Measurements from ENCODE around the gene BMPR1B.

The BMPR1B gene

GRCh38 chr4:94897023-94897422 lies 139.3 kb downstream of the BMPR1B start:
- H3K79me1 ChIP-seq (ENCODE audit: low read depth, low read length): no peaks in the 10 kb centered on the region
- no peak for DNase-seq (ENCODE audit: low spot score)
- H3K9ac ChIP-seq (ENCODE audit: low read depth, low read length, poor library complexity): no peak overlapping the region
- no peak overlapping the region for H2BK15ac ChIP-seq (ENCODE audit: low read length)
- no peaks in the 10 kb centered on the region for H3K27me3 ChIP-seq (ENCODE audit: control insufficient read depth in 3 of 3, insufficient read depth in 3 of 3, low read depth in 1 of 3, low read length in 3 of 3)
- H2BK120ac ChIP-seq (ENCODE audit: low read depth, low read length): no peak overlapping the region
- H2AK5ac ChIP-seq (ENCODE audit: low read depth, low read length): no peak overlapping the region
- no peak overlapping the region for H3K4me3 ChIP-seq (ENCODE audit: low read length in 2 of 2)
- H2BK12ac ChIP-seq (ENCODE audit: low read length): no peak overlapping the region
- no peaks in the 10 kb centered on the region for H3K9me3 ChIP-seq (replicated peaks in 1 of 2; ENCODE audit: control insufficient read depth in 2 of 2, insufficient read depth in 1 of 2, low read depth in 1 of 2, low read length in 2 of 2)
- no peak overlapping the region for H3K18ac ChIP-seq (ENCODE audit: low read length)
- H3K27ac ChIP-seq (replicated peaks; ENCODE audit: low read length): no peak overlapping the region
- no peak overlapping the region for H3K23ac ChIP-seq (ENCODE audit: low read depth, low read length, poor library complexity)
- no peak overlapping the region for H4K91ac ChIP-seq (ENCODE audit: low read depth, low read length, poor library complexity)
- H4K8ac ChIP-seq (ENCODE audit: low read depth, low read length): no peak overlapping the region
- H3K4me2 ChIP-seq (ENCODE audit: insufficient read depth, low read length, poor library complexity, severe bottlenecking): no peak overlapping the region
- no peak overlapping the region for H2AFZ ChIP-seq (ENCODE audit: low read length)
- H2BK5ac ChIP-seq (ENCODE audit: low read length): no peak overlapping the region
- no CpG with 5 or more reads among the region's 7 CpGs for WGBS, 2 donors (ENCODE audit: extremely low coverage in 2 of 2, insufficient read length in 2 of 2, insufficient replicate concordance in 1 of 2)
- H3K14ac ChIP-seq (ENCODE audit: low read length): no peak overlapping the region
- peaks cover 2 to 9% of the 10 kb centered on the region in 2 donors for H3K4me1 ChIP-seq (ENCODE audit: control insufficient read depth in 2 of 2, insufficient read depth in 1 of 2, low read depth in 1 of 2, low read length in 2 of 2)
- no peak overlapping the region for H3K4ac ChIP-seq (ENCODE audit: low read length)
- H3K36me3 ChIP-seq (replicated peaks in 1 of 2; ENCODE audit: control insufficient read depth in 2 of 2, insufficient read depth in 2 of 2, low read length in 2 of 2): peaks cover 0 to 4% of the 10 kb centered on the region in 2 donors

GRCh38 chr4:94905511-94905910 lies 147.8 kb downstream of the BMPR1B start:
- DNase-seq (ENCODE audit: low spot score): no peak
- Histone ChIP-seq H3K4me3 (ENCODE audit: low read length in 2 of 2) (no peak overlapping the region), H2AK5ac (ENCODE audit: low read depth, low read length) (no peak overlapping the region), H3K23ac (ENCODE audit: low read depth, low read length, poor library complexity) (no peak overlapping the region), H2BK15ac (ENCODE audit: low read length) (no peak overlapping the region), H3K4ac (ENCODE audit: low read length) (no peak overlapping the region), H2AFZ (ENCODE audit: low read length) (no peak overlapping the region), H3K27me3 (ENCODE audit: control insufficient read depth in 3 of 3, insufficient read depth in 3 of 3, low read depth in 1 of 3, low read length in 3 of 3) (no peaks in the 10 kb centered on the region), H3K9ac (ENCODE audit: low read depth, low read length, poor library complexity) (no peak overlapping the region), H2BK5ac (ENCODE audit: low read length) (no peak overlapping the region), H3K18ac (ENCODE audit: low read length) (no peak overlapping the region), H4K8ac (ENCODE audit: low read depth, low read length) (no peak overlapping the region), H4K91ac (ENCODE audit: low read depth, low read length, poor library complexity) (no peak overlapping the region), H3K9me3 (replicated peaks in 1 of 2; ENCODE audit: control insufficient read depth in 2 of 2, insufficient read depth in 1 of 2, low read depth in 1 of 2, low read length in 2 of 2) (no peaks in the 10 kb centered on the region), H3K4me1 (ENCODE audit: control insufficient read depth in 2 of 2, insufficient read depth in 1 of 2, low read depth in 1 of 2, low read length in 2 of 2) (no peaks in the 10 kb centered on the region), H3K4me2 (ENCODE audit: insufficient read depth, low read length, poor library complexity, severe bottlenecking) (no peak overlapping the region), H3K36me3 (replicated peaks in 1 of 2; ENCODE audit: control insufficient read depth in 2 of 2, insufficient read depth in 2 of 2, low read length in 2 of 2) (no peaks in the 10 kb centered on the region), H2BK12ac (ENCODE audit: low read length) (no peak overlapping the region), H3K79me1 (ENCODE audit: low read depth, low read length) (no peaks in the 10 kb centered on the region), H2BK120ac (ENCODE audit: low read depth, low read length) (no peak overlapping the region), H3K14ac (ENCODE audit: low read length) (no peak overlapping the region), H3K27ac (replicated peaks; ENCODE audit: low read length) (no peak overlapping the region)
- WGBS, 2 donors (ENCODE audit: extremely low coverage in 2 of 2, insufficient read length in 2 of 2, insufficient replicate concordance in 1 of 2): no CpG with 5 or more reads among the region's 3 CpGs

GRCh38 chr4:94909645-94910044 lies 151.9 kb downstream of the BMPR1B start:
- no CpG with 5 or more reads among the region's 3 CpGs for WGBS, 2 donors (ENCODE audit: extremely low coverage in 2 of 2, insufficient read length in 2 of 2, insufficient replicate concordance in 1 of 2)
- Histone ChIP-seq H3K4ac (ENCODE audit: low read length) (no peak overlapping the region), H3K4me1 (ENCODE audit: control insufficient read depth in 2 of 2, insufficient read depth in 1 of 2, low read depth in 1 of 2, low read length in 2 of 2) (peaks cover 0 to 2% of the 10 kb centered on the region in 2 donors)

GRCh38 chr4:94911106-94911505 lies 153.4 kb downstream of the BMPR1B start:
- Histone ChIP-seq H3K4me1 (ENCODE audit: control insufficient read depth in 2 of 2, insufficient read depth in 1 of 2, low read depth in 1 of 2, low read length in 2 of 2) (peaks cover 0 to 2% of the 10 kb centered on the region in 2 donors), H2AFZ (ENCODE audit: low read length) (no peak overlapping the region), H3K9ac (ENCODE audit: low read depth, low read length, poor library complexity) (no peak overlapping the region), H2BK5ac (ENCODE audit: low read length) (no peak overlapping the region), H3K36me3 (replicated peaks in 1 of 2; ENCODE audit: control insufficient read depth in 2 of 2, insufficient read depth in 2 of 2, low read length in 2 of 2) (no peaks in the 10 kb centered on the region), H2BK15ac (ENCODE audit: low read length) (no peak overlapping the region), H3K27ac (replicated peaks; ENCODE audit: low read length) (no peak overlapping the region), H3K27me3 (ENCODE audit: control insufficient read depth in 3 of 3, insufficient read depth in 3 of 3, low read depth in 1 of 3, low read length in 3 of 3) (no peaks in the 10 kb centered on the region), H3K23ac (ENCODE audit: low read depth, low read length, poor library complexity) (no peak overlapping the region), H3K4ac (ENCODE audit: low read length) (no peak overlapping the region), H3K18ac (ENCODE audit: low read length) (no peak overlapping the region), H4K8ac (ENCODE audit: low read depth, low read length) (no peak overlapping the region), H3K4me3 (ENCODE audit: low read length in 2 of 2) (no peak overlapping the region), H2AK5ac (ENCODE audit: low read depth, low read length) (no peak overlapping the region), H3K79me1 (ENCODE audit: low read depth, low read length) (no peaks in the 10 kb centered on the region), H2BK120ac (ENCODE audit: low read depth, low read length) (no peak overlapping the region), H4K91ac (ENCODE audit: low read depth, low read length, poor library complexity) (no peak overlapping the region), H3K9me3 (replicated peaks in 1 of 2; ENCODE audit: control insufficient read depth in 2 of 2, insufficient read depth in 1 of 2, low read depth in 1 of 2, low read length in 2 of 2) (peaks cover 0 to 10% of the 10 kb centered on the region in 2 donors), H3K4me2 (ENCODE audit: insufficient read depth, low read length, poor library complexity, severe bottlenecking) (no peak overlapping the region), H2BK12ac (ENCODE audit: low read length) (no peak overlapping the region), H3K14ac (ENCODE audit: low read length) (no peak overlapping the region)
- no peak for DNase-seq (ENCODE audit: low spot score)
- no CpG with 5 or more reads among the region's 1 CpG for WGBS, 2 donors (ENCODE audit: extremely low coverage in 2 of 2, insufficient read length in 2 of 2, insufficient replicate concordance in 1 of 2)

More at GRCh38 chr4:94909645-94910044, 151.9 kb downstream of the BMPR1B start:
- no peak overlapping the region for H2BK12ac ChIP-seq (ENCODE audit: low read length)
- H3K27ac ChIP-seq (replicated peaks; ENCODE audit: low read length): no peak overlapping the region
- H2BK5ac ChIP-seq (ENCODE audit: low read length): no peak overlapping the region
- H2BK15ac ChIP-seq (ENCODE audit: low read length): no peak overlapping the region
- no peaks in the 10 kb centered on the region for H3K79me1 ChIP-seq (ENCODE audit: low read depth, low read length)
- no peaks in the 10 kb centered on the region for H3K27me3 ChIP-seq (ENCODE audit: control insufficient read depth in 3 of 3, insufficient read depth in 3 of 3, low read depth in 1 of 3, low read length in 3 of 3)
- H3K9ac ChIP-seq (ENCODE audit: low read depth, low read length, poor library complexity): no peak overlapping the region
- no peak overlapping the region for H4K8ac ChIP-seq (ENCODE audit: low read depth, low read length)
- no peak overlapping the region for H2AK5ac ChIP-seq (ENCODE audit: low read depth, low read length)
- no peak overlapping the region for H3K4me3 ChIP-seq (ENCODE audit: low read length in 2 of 2)
- H2BK120ac ChIP-seq (ENCODE audit: low read depth, low read length): no peak overlapping the region
- no peak overlapping the region for H3K18ac ChIP-seq (ENCODE audit: low read length)
- no peak overlapping the region for H2AFZ ChIP-seq (ENCODE audit: low read length)
- H4K91ac ChIP-seq (ENCODE audit: low read depth, low read length, poor library complexity): no peak overlapping the region
- no peak overlapping the region for H3K4me2 ChIP-seq (ENCODE audit: insufficient read depth, low read length, poor library complexity, severe bottlenecking)
- H3K9me3 ChIP-seq (replicated peaks in 1 of 2; ENCODE audit: control insufficient read depth in 2 of 2, insufficient read depth in 1 of 2, low read depth in 1 of 2, low read length in 2 of 2): no peaks in the 10 kb centered on the region
- H3K14ac ChIP-seq (ENCODE audit: low read length): no peak overlapping the region
- no peak for DNase-seq (ENCODE audit: low spot score)
- no peak overlapping the region for H3K23ac ChIP-seq (ENCODE audit: low read depth, low read length, poor library complexity)
- no peaks in the 10 kb centered on the region for H3K36me3 ChIP-seq (replicated peaks in 1 of 2; ENCODE audit: control insufficient read depth in 2 of 2, insufficient read depth in 2 of 2, low read length in 2 of 2)
